ENCODE data around the gene ZNF865.
A peak's percentile ranks its signal among the peaks of the same experiment; 100 is the strongest.

DNA sequence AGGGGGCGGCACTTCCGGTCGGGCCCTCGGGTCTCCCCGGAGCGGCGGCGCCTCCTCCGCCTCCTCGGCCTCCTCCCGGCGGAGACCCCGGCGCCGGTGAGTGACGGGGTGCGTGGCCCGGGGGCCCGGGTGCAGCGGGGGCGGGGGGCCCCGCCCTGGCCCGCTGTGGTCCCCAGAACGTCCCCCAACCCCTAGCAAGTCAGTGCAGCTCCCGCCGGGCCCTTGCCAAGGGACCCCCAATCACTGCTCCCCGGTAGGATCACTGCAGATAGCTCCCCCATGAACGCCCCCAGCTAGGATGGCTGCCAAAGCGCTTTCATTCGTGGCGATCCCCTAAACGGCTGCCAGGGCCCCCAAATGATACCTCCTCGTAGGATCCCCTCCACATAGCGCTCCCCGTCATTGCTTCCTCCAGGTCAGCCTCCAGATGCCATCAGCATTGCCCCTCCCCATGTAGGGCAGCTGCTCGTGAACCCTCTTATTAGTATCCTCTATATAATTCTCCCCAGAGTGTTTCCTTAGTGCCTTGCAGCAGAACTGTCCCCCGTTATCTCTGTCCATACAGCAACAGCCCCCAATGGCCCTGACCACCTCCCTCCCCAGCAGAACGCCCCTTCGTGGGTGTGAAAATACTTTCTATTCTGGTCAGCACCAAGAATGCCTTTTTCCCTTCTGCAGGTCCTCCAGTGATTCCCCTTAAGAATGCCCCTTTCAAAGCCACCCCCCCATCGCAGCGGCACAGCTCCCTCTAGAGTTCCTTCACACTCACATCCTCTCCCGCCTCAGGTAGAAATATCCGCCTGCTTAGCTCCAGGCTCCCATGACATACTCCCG lies at the start of gene ZNF865:
- TF ChIP-seq POLR2A (IDR thresholded peaks at IDR 0.05) = no peak
- TF ChIP-seq, protein P1, sequence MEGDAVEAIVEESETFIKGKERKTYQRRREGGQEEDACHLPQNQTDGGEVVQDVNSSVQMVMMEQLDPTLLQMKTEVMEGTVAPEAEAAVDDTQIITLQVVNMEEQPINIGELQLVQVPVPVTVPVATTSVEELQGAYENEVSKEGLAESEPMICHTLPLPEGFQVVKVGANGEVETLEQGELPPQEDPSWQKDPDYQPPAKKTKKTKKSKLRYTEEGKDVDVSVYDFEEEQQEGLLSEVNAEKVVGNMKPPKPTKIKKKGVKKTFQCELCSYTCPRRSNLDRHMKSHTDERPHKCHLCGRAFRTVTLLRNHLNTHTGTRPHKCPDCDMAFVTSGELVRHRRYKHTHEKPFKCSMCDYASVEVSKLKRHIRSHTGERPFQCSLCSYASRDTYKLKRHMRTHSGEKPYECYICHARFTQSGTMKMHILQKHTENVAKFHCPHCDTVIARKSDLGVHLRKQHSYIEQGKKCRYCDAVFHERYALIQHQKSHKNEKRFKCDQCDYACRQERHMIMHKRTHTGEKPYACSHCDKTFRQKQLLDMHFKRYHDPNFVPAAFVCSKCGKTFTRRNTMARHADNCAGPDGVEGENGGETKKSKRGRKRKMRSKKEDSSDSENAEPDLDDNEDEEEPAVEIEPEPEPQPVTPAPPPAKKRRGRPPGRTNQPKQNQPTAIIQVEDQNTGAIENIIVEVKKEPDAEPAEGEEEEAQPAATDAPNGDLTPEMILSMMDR (IDR thresholded peaks at IDR 0.05) = peak in 2 of 3 donors; percentile 60 to 61

Measured in ovary (tissue), 3 donors.